Measurements from ENCODE around the gene DPAGT1. TPM values are rescaled to one million over a fixed set of nuclear protein-coding genes. Genes with fewer than 3 reads are reported as not detected.

The DPAGT1 gene
- total and polyA plus RNA-seq, 2 of the 8 experiments (the other 6 are each of a cell fraction or from before 2014, with no cell fraction given), result 59.8 to 236 TPM

DNA sequence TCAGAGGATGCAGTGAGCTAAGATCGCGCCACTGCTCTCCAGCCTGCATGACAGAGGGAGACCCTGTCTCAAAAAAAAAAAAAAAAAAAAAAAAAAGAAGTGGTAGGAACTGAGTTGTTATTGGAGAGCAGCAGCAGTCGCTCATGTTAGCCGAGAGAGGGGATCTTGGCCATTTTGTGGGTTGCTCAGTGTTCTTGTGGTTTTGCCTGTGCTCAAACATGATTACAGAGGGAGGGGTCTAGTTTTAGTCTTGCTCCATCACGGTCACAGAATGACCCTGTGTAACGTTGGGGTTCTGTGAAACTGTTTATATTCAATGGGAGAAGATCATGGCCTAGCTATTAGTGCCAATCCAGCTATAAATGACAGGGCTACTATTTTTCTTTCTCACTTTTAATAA, 1.9 kb downstream of the DPAGT1 start:
- H3K9ac ChIP-seq (replicated peaks in 1 of 4; ENCODE audit: extremely low read depth in 1 of 4, low read depth in 3 of 4, low read length in 3 of 4), result no peak overlapping the region
- peaks cover 3 to 11% (median 5%) of the 10 kb centered on the region in 4 experiments; a peak in 6 of 7 replicates for H3K4me1 ChIP-seq (replicated peaks in 1 of 4; ENCODE audit: control insufficient read depth in 3 of 4, insufficient read depth in 4 of 4, low read length in 3 of 4)
- H3K14ac ChIP-seq (ENCODE audit: insufficient read length), result no peak overlapping the region
- H3K79me1 ChIP-seq (ENCODE audit: low read depth, low read length), result peaks cover 7% of the 10 kb centered on the region
- peaks cover 17% of the 10 kb centered on the region for H3K23me2 ChIP-seq (ENCODE audit: low read depth, low read length)
- no peak overlapping the region for H2BK20ac ChIP-seq (ENCODE audit: low read length)
- no peak overlapping the region for H4K5ac ChIP-seq (ENCODE audit: insufficient read length, low read depth, low read length)
- H3K4ac ChIP-seq (replicated peaks; ENCODE audit: insufficient read length, low read depth, low read length), result no peak overlapping the region
- no peak overlapping the region for H3K56ac ChIP-seq (replicated peaks; ENCODE audit: insufficient read length, low read depth, low read length)
- no peak overlapping the region for H2BK12ac ChIP-seq (ENCODE audit: low read depth, low read length)
- no peak overlapping the region for H2AFZ ChIP-seq (ENCODE audit: low read length)
- no peaks in the 10 kb centered on the region for H3K9me3 ChIP-seq (ENCODE audit: insufficient read depth in 2 of 2, low read depth in 1 of 2, low read length in 1 of 2)
- H4K91ac ChIP-seq (replicated peaks; ENCODE audit: insufficient read length, low read length), result no peak overlapping the region
- H2BK120ac ChIP-seq (replicated peaks; ENCODE audit: low read depth, low read length), result no peak overlapping the region
- POLR2A ChIA-PET (ENCODE audit: partially characterized antibody), result interaction anchor here (8.6 kb wide), 1 partner anchor 15 kb away, joined by 141 read pairs; the partner anchor contains the start of gene HMBS
- no peak overlapping the region for H3K18ac ChIP-seq (ENCODE audit: extremely low read depth, low read length)
- TF ChIP-seq SAP30 (IDR thresholded peaks at IDR 0.05; ENCODE audit: insufficient read depth, insufficient replicate concordance, low read length) (no peak), SRF (IDR thresholded peaks at IDR 0.05; ENCODE audit: low read depth, low read length) (no peak), GTF2F1 (IDR thresholded peaks at IDR 0.05; ENCODE audit: borderline replicate concordance, low read depth, low read length) (no peak), BACH1 (IDR thresholded peaks at IDR 0.05; ENCODE audit: low read length) (no peak), POU5F1 (IDR thresholded peaks at IDR 0.05; ENCODE audit: low read depth, low read length) (no peak), ZNF274 (IDR thresholded peaks at IDR 0.05; ENCODE audit: borderline replicate concordance, extremely low read depth, low read length) (no peak), EP300 (IDR thresholded peaks at IDR 0.05; ENCODE audit: borderline replicate concordance in 1 of 2, low read depth in 2 of 2, low read length in 2 of 2) (no peak)
- TF ChIP-seq, protein P1, sequence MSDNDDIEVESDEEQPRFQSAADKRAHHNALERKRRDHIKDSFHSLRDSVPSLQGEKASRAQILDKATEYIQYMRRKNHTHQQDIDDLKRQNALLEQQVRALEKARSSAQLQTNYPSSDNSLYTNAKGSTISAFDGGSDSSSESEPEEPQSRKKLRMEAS (IDR thresholded peaks at IDR 0.05), result no peak
- no peak overlapping the region for H3K27ac ChIP-seq (ENCODE audit: low read depth, low read length)
- CTCF ChIA-PET (ENCODE audit: partially characterized antibody), result interaction anchor here (0.7 to 2.8 kb wide), 12 partner anchors 9 to 308 kb away, joined by 3 to 11 read pairs (median 4); no protein-coding TSS in a partner anchor
- no peak for FAIRE-seq
- DNase-seq (ENCODE audit: low read depth in 1 of 2, low spot score in 2 of 2), result no peak
- H3K4me3 ChIP-seq (ENCODE audit: extremely low read depth in 1 of 4, insufficient read depth in 2 of 4, low read depth in 3 of 4, low read length in 4 of 4), result no peak overlapping the region
- no peak overlapping the region for H4K8ac ChIP-seq (ENCODE audit: extremely low read depth, insufficient read depth, low read length)
- WGBS, 2 experiments (ENCODE audit: extremely low coverage in 1 of 2, insufficient coverage in 1 of 2, insufficient read length in 1 of 2, insufficient replicate concordance in 2 of 2, low coverage in 1 of 2, low lambda C conversion rate in 2 of 2, missing lambda C conversion rate in 1 of 2), result 89% methylated on average over 6 of the region's 6 CpGs; no CpG with 5 or more reads in 1 of the 2 experiments
- H2BK15ac ChIP-seq (ENCODE audit: low read length), result no peak overlapping the region
- H3K27me3 ChIP-seq (replicated peaks in 1 of 4; ENCODE audit: control insufficient read depth in 3 of 4, extremely low read depth in 1 of 4, insufficient read depth in 3 of 4, low read length in 3 of 4), result no peaks in the 10 kb centered on the region
- H3K36me3 ChIP-seq (ENCODE audit: control insufficient read depth in 2 of 4, insufficient read depth in 4 of 4, low read length in 3 of 4), result peaks cover 5 to 24% (median 16%) of the 10 kb centered on the region in 4 experiments; a peak in 6 of 8 replicates
- H3K79me2 ChIP-seq (ENCODE audit: control insufficient read depth in 1 of 2, insufficient read depth in 2 of 2, low read length in 2 of 2), result peaks cover 0 to 18% of the 10 kb centered on the region in 2 experiments; a peak in 3 of 4 replicates
- peak overlapping the region in 1 of 2 experiments; percentile 92; a peak in 1 of 4 replicates for H3K4me2 ChIP-seq (ENCODE audit: insufficient read depth in 1 of 2, low read depth in 2 of 2, low read length in 2 of 2)
- no peak overlapping the region for H3K23ac ChIP-seq (ENCODE audit: insufficient read length)
- H4K20me1 ChIP-seq (replicated peaks in 1 of 2; ENCODE audit: control insufficient read depth in 1 of 2, insufficient read depth in 2 of 2, low read length in 2 of 2), result peaks cover 0 to 2% of the 10 kb centered on the region in 2 experiments
- H2BK5ac ChIP-seq (ENCODE audit: low read depth, low read length), result no peak overlapping the region
- H2AK5ac ChIP-seq (ENCODE audit: low read depth, low read length), result no peak overlapping the region
